ENCODE results near the gene SETD4. TPM values are rescaled to one million over a fixed set of nuclear protein-coding genes. Genes with fewer than 3 reads are reported as not detected.

Gene SETD4
- total and polyA plus RNA-seq, 2 of the 13 experiments (the other 11 are each of a cell fraction or from before 2014, with no cell fraction given), result 7.1 to 14.4 TPM

- TF ChIP-seq ZNF570 (CRISPR knock-in tag; IDR thresholded peaks at IDR 0.05; ENCODE audit: borderline replicate concordance), result no peak
- TF ChIP-seq, protein P1, sequence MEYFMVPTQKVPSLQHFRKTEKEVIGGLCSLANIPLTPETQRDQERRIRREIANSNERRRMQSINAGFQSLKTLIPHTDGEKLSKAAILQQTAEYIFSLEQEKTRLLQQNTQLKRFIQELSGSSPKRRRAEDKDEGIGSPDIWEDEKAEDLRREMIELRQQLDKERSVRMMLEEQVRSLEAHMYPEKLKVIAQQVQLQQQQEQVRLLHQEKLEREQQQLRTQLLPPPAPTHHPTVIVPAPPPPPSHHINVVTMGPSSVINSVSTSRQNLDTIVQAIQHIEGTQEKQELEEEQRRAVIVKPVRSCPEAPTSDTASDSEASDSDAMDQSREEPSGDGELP (IDR thresholded peaks at IDR 0.05; ENCODE audit: borderline replicate concordance, low read depth), result no peak
- TF ChIP-seq SMARCE1 (IDR thresholded peaks at IDR 0.05; ENCODE audit: borderline replicate concordance), result no peak
- TF ChIP-seq HHEX (CRISPR knock-in tag; IDR thresholded peaks at IDR 0.05), result no peak
- no peak for TF ChIP-seq NFRKB (IDR thresholded peaks at IDR 0.05)
- TF ChIP-seq ASH2L (IDR thresholded peaks at IDR 0.05; ENCODE audit: insufficient read length, low read depth, low read length), result no peak
- TF ChIP-seq CBX2 (IDR thresholded peaks at IDR 0.05; ENCODE audit: low read depth, low read length), result no peak
- no peak for TF ChIP-seq CBX2 (CRISPR knock-in tag; IDR thresholded peaks at IDR 0.05; ENCODE audit: low read depth)
- TF ChIP-seq KMT2B (CRISPR knock-in tag; IDR thresholded peaks at IDR 0.05), result no peak
- TF ChIP-seq MYC (CRISPR knock-in tag; IDR thresholded peaks at IDR 0.05; ENCODE audit: borderline replicate concordance), result 0 out of 2 replicates have a peak, but pooled peaks have one; percentile 69
- no peak for TF ChIP-seq SP140L (CRISPR knock-in tag; IDR thresholded peaks at IDR 0.05; ENCODE audit: borderline replicate concordance)
- no peak for TF ChIP-seq PITX1 (CRISPR knock-in tag; IDR thresholded peaks at IDR 0.05)
- TF ChIP-seq ZFYVE20 (CRISPR knock-in tag; IDR thresholded peaks at IDR 0.05; ENCODE audit: borderline replicate concordance, low read depth), result 0 out of 2 replicates have a peak, but pooled peaks have one; percentile 34
- TF ChIP-seq ZNF496 (CRISPR knock-in tag; IDR thresholded peaks at IDR 0.05; ENCODE audit: insufficient replicate concordance), result no peak
- TF ChIP-seq ZBTB7B (CRISPR knock-in tag; IDR thresholded peaks at IDR 0.05), result no peak
These were observed 535 bp downstream of the SETD4 start (continued) for GRCh38 chr21:36059823-36060158.

GRCh38 chr21:36055551-36055950 lies 4.8 kb downstream of the SETD4 start:
- no peak for ATAC-seq
- Histone ChIP-seq H2AFZ (ENCODE audit: low read length) (no peak overlapping the region), H3K4me2 (ENCODE audit: low read depth, low read length) (no peak overlapping the region), H3K4me1 (ENCODE audit: insufficient read depth, low read length) (peaks cover 25% of the 10 kb centered on the region), H3K4me3 (replicated peaks in 1 of 3; ENCODE audit: insufficient read depth in 1 of 3, low read depth in 2 of 3, low read length in 3 of 3) (no peak overlapping the region), H3K27ac (ENCODE audit: extremely low read length, insufficient read depth, low read length) (no peak overlapping the region), H3K9ac (ENCODE audit: insufficient read depth, low read depth, low read length) (no peak overlapping the region), H3K36me3 (replicated peaks in 1 of 2; ENCODE audit: control insufficient read depth in 1 of 2, insufficient read depth in 2 of 2, low read length in 2 of 2) (peaks cover 27 to 66% of the 10 kb centered on the region in 2 experiments; a peak in 4 of 5 replicates), H4K20me1 (ENCODE audit: insufficient read depth, low read length) (no peaks in the 10 kb centered on the region), H3K9me3 (ENCODE audit: low read length) (no peaks in the 10 kb centered on the region), H3K79me2 (ENCODE audit: insufficient read depth, low read length) (peaks cover 7% of the 10 kb centered on the region), H3K27me3 (ENCODE audit: control insufficient read depth in 1 of 2, insufficient read depth in 2 of 2, low read length in 2 of 2) (no peaks in the 10 kb centered on the region; a peak in 1 of 5 replicates)
- CTCF ChIA-PET (ENCODE audit: low intra/inter-chr PET ratio, low total read pairs), result no interaction called here
- BruUV-seq (replicated peaks), result no TSS peak
- POLR2A ChIA-PET, result no interaction called here
- WGBS (ENCODE audit: low lambda C conversion rate), result 100% methylated on average over 3 of the region's 3 CpGs
- TF ChIP-seq CHCHD3 (CRISPR knock-in tag; IDR thresholded peaks at IDR 0.05), result no peak
- no peak for TF ChIP-seq FOXK2 (IDR thresholded peaks at IDR 0.05)
- in situ Hi-C loops (cut with HindIII; ENCODE audit: extremely low pct_ligation_motif_present, low pct_unique_long_range_greater_than_20kb), result no loop called here
- intact Hi-C loops (cut with micrococcal nuclease; ENCODE audit: unreplicated experiment), result no loop called here
- FAIRE-seq, result no peak
- DNase-seq (ENCODE audit: low spot score), result no peak

Data from HepG2 (cell line).